Measurements from ENCODE around the gene DENND2C. TPM values are rescaled to one million over a fixed set of nuclear protein-coding genes. Genes with fewer than 3 reads are reported as not detected.

Gene DENND2C
- polyA plus RNA-seq, 1 experiment, result 0.45 TPM

- TF ChIP-seq CTCF (IDR thresholded peaks at IDR 0.05; ENCODE audit: insufficient read depth, low read depth, low read length), result no peak
- CTCF ChIA-PET, result interaction anchor here (0.8 to 1.7 kb wide), 4 partner anchors 9 to 370 kb away, joined by 3 to 5 read pairs (median 4); no protein-coding TSS in a partner anchor
- peak overlapping the region; percentile 84 for H3K4me3 ChIP-seq (ENCODE audit: low read depth, low read length)
- no peak for DNase-seq (ENCODE audit: low read depth)
- POLR2A ChIA-PET, result no interaction called here
- H3K27me3 ChIP-seq (ENCODE audit: control insufficient read depth, insufficient read depth, low read length), result no peaks in the 10 kb centered on the region
- H3K36me3 ChIP-seq (ENCODE audit: control insufficient read depth, insufficient read depth, low read length), result peaks cover 21% of the 10 kb centered on the region
Observed at GRCh38 chr1:114715952-114716303, 46.1 kb upstream of the DENND2C start.

GRCh38 chr1:114712977-114713376 lies 43.1 kb upstream of the DENND2C start:
- H3K27me3 ChIP-seq (ENCODE audit: control insufficient read depth, insufficient read depth, low read length), result no peaks in the 10 kb centered on the region
- H3K4me3 ChIP-seq (ENCODE audit: low read depth, low read length), result no peak overlapping the region
- ChIA-PET CTCF (interaction anchor here (0.9 to 1.6 kb wide), 2 partner anchors 9 to 12 kb away, joined by 3 read pairs; no protein-coding TSS in a partner anchor), POLR2A (no interaction called here)
- H3K36me3 ChIP-seq (ENCODE audit: control insufficient read depth, insufficient read depth, low read length), result peaks cover 15% of the 10 kb centered on the region
- no peak for TF ChIP-seq CTCF (IDR thresholded peaks at IDR 0.05; ENCODE audit: insufficient read depth, low read depth, low read length)
- DNase-seq (ENCODE audit: low read depth), result no peak

GRCh38 chr1:114710360-114710759 lies 40.5 kb upstream of the DENND2C start:
- ChIA-PET POLR2A (no interaction called here), CTCF (no interaction called here)
- TF ChIP-seq CTCF (IDR thresholded peaks at IDR 0.05; ENCODE audit: insufficient read depth, low read depth, low read length), result no peak
- no peak for DNase-seq (ENCODE audit: low read depth)
- peaks cover 15% of the 10 kb centered on the region for H3K36me3 ChIP-seq (ENCODE audit: control insufficient read depth, insufficient read depth, low read length)
- no peak overlapping the region for H3K4me3 ChIP-seq (ENCODE audit: low read depth, low read length)
- no peaks in the 10 kb centered on the region for H3K27me3 ChIP-seq (ENCODE audit: control insufficient read depth, insufficient read depth, low read length)

GRCh38 chr1:114707604-114708003 lies 37.8 kb upstream of the DENND2C start:
- TF ChIP-seq CTCF (IDR thresholded peaks at IDR 0.05; ENCODE audit: insufficient read depth, low read depth, low read length), result no peak
- Histone ChIP-seq H3K27me3 (ENCODE audit: control insufficient read depth, insufficient read depth, low read length) (no peaks in the 10 kb centered on the region), H3K4me3 (ENCODE audit: low read depth, low read length) (no peak overlapping the region), H3K36me3 (ENCODE audit: control insufficient read depth, insufficient read depth, low read length) (peaks cover 8% of the 10 kb centered on the region)
- ChIA-PET POLR2A (no interaction called here), CTCF (no interaction called here)
- DNase-seq (ENCODE audit: low read depth), result no peak

- Histone ChIP-seq H3K27me3 (ENCODE audit: control insufficient read depth, insufficient read depth, low read length) (no peaks in the 10 kb centered on the region), H3K4me3 (ENCODE audit: low read depth, low read length) (no peak overlapping the region), H3K36me3 (ENCODE audit: control insufficient read depth, insufficient read depth, low read length) (0 out of 2 replicates have a peak, but pooled peaks cover under 1% of the 10 kb centered on the region)
- CTCF ChIA-PET, result interaction anchor here (1.5 to 1.9 kb wide), 2 partner anchors 10 to 31 kb away, joined by 3 to 5 read pairs; no protein-coding TSS in a partner anchor
- no peak for DNase-seq (ENCODE audit: low read depth)
- POLR2A ChIA-PET, result no interaction called here
- TF ChIP-seq CTCF (IDR thresholded peaks at IDR 0.05; ENCODE audit: insufficient read depth, low read depth, low read length), result no peak
Observed at GRCh38 chr1:114703242-114703641, 33.4 kb upstream of the DENND2C start.
